SK-N-SH treated with all-trans-retinoic acid at 6 μM for 48 hours (cell line): ENCODE measurements around the gene RGS6.

Source experiments
- ATAC-seq: fragments of 200-7000 bp; cut with Tn5 transposase; 3 replicates; pipeline ENCODE4 v1.9.1; 2020; ENCODE audit warnings: mild to moderate bottlenecking, moderate library complexity
- ARNTL ChIP-seq: fragments of 450-650 bp; formaldehyde crosslinking; IDR thresholded peaks from 2 replicates; pipeline ENCODE4 v1.5.0; 2020; ENCODE audit warnings: low read depth, mild to moderate bottlenecking, moderate library complexity, borderline replicate concordance
- BACH2 ChIP-seq: fragments of 250-450 bp; sonication (Bioruptor Pico); IDR thresholded peaks from 2 replicates; pipeline ENCODE4 v1.9.0; 2021; ENCODE audit warnings: mild to moderate bottlenecking, borderline replicate concordance
- CSDC2 ChIP-seq: fragments of 250-450 bp; sonication (Bioruptor Pico); IDR thresholded peaks from 2 replicates; pipeline ENCODE4 v1.5.0; 2020; ENCODE audit warnings: mild to moderate bottlenecking, moderate library complexity
- ESRRG ChIP-seq: fragments of 250-450 bp; sonication (Bioruptor Pico); IDR thresholded peaks from 2 replicates; pipeline ENCODE4 v1.6.1; 2021; ENCODE audit warnings: mild to moderate bottlenecking
- GLIS3 ChIP-seq: fragments of 250-450 bp; sonication (Bioruptor Pico); IDR thresholded peaks from 2 replicates; pipeline ENCODE4 v1.5.0; 2020; ENCODE audit warnings: mild to moderate bottlenecking, moderate library complexity
- ISL1 ChIP-seq: fragments of 250-450 bp; sonication (Bioruptor Pico); IDR thresholded peaks from 2 replicates; pipeline ENCODE4 v2.1.2; 2022; ENCODE audit warnings: mild to moderate bottlenecking, moderate library complexity
- OSR1 ChIP-seq: fragments of 250-450 bp; sonication (Bioruptor Pico); IDR thresholded peaks from 2 replicates; pipeline ENCODE4 v1.8.0; 2022; ENCODE audit warnings: moderate library complexity, mild to moderate bottlenecking, inconsistent platforms
- PPARA ChIP-seq: fragments of 250-450 bp; sonication (Bioruptor Pico); IDR thresholded peaks from 2 replicates; pipeline ENCODE4 v1.5.0; 2020; ENCODE audit warnings: mild to moderate bottlenecking, borderline replicate concordance
- RARB ChIP-seq: fragments of 250-450 bp; sonication (Bioruptor Pico); IDR thresholded peaks from 2 replicates; pipeline ENCODE4 v1.8.0; 2021; ENCODE audit warnings: mild to moderate bottlenecking, moderate library complexity
- SNAI2 ChIP-seq: fragments of 250-450 bp; sonication (Bioruptor Pico); IDR thresholded peaks from 2 replicates; pipeline ENCODE4 v1.5.0; 2020; ENCODE audit warnings: mild to moderate bottlenecking, moderate library complexity
- TCF4 ChIP-seq: fragments of 250-450 bp; sonication (Bioruptor Pico); IDR thresholded peaks from 2 replicates; pipeline ENCODE4 v1.8.0; 2021; ENCODE audit warnings: mild to moderate bottlenecking, moderate library complexity, borderline replicate concordance
- TOX ChIP-seq: fragments of 250-450 bp; sonication (Bioruptor Pico); IDR thresholded peaks from 2 replicates; pipeline ENCODE4 v1.8.0; 2021; ENCODE audit warnings: mild to moderate bottlenecking, moderate library complexity, borderline replicate concordance
- ZC3H10 ChIP-seq: fragments of 250-450 bp; sonication (Bioruptor Pico); IDR thresholded peaks from 2 replicates; pipeline ENCODE4 v1.5.1; 2021; ENCODE audit warnings: mild to moderate bottlenecking, moderate library complexity
- ZFP3 ChIP-seq: fragments of 250-450 bp; sonication (Bioruptor Pico); IDR thresholded peaks from 2 replicates; pipeline ENCODE4 v1.5.0; 2020; ENCODE audit warnings: mild to moderate bottlenecking, moderate library complexity
- ZFP30 ChIP-seq: fragments of 450-650 bp; formaldehyde crosslinking; IDR thresholded peaks from 2 replicates; pipeline ENCODE4 v1.5.0; 2022; ENCODE audit warnings: mild to moderate bottlenecking, moderate library complexity
- ZNF565 ChIP-seq: fragments of 450-650 bp; formaldehyde crosslinking; conservative IDR thresholded peaks from 2 replicates; pipeline ENCODE4 v1.5.0; 2020; ENCODE audit warnings: low read depth, mild to moderate bottlenecking, moderate library complexity
- ZNF70 ChIP-seq: fragments of 450-650 bp; formaldehyde crosslinking; IDR thresholded peaks from 2 replicates; pipeline ENCODE4 v1.5.0; 2020; ENCODE audit warnings: mild to moderate bottlenecking, moderate library complexity
- ZNF8 ChIP-seq: fragments of 450-650 bp; formaldehyde crosslinking; IDR thresholded peaks from 2 replicates; pipeline ENCODE4 v1.5.0; 2020; ENCODE audit warnings: mild to moderate bottlenecking, moderate library complexity
- TF ChIP-seq, protein P1 (sequence below): fragments of 250-450 bp; sonication (Bioruptor Pico); IDR thresholded peaks from 2 replicates; pipeline ENCODE4 v1.5.1; 2021; ENCODE audit warnings: mild to moderate bottlenecking, moderate library complexity
- TF ChIP-seq, protein P2 (sequence below): fragments of 250-450 bp; sonication (Bioruptor Pico); IDR thresholded peaks from 2 replicates; pipeline ENCODE4 v1.8.0; 2020; ENCODE audit warnings: mild to moderate bottlenecking, moderate library complexity, borderline replicate concordance
- TF ChIP-seq, protein P3 (sequence below): fragments of 250-450 bp; sonication (Bioruptor Pico); IDR thresholded peaks from 2 replicates; pipeline ENCODE4 v1.5.1; 2020; ENCODE audit warnings: low read depth, mild to moderate bottlenecking, moderate library complexity
- TF ChIP-seq, protein P4 (sequence below): fragments of 250-450 bp; sonication (Bioruptor Pico); IDR thresholded peaks from 2 replicates; pipeline ENCODE4 v1.8.0; 2021; ENCODE audit warnings: low read depth, mild to moderate bottlenecking, moderate library complexity, borderline replicate concordance

Gene RGS6

DNA sequence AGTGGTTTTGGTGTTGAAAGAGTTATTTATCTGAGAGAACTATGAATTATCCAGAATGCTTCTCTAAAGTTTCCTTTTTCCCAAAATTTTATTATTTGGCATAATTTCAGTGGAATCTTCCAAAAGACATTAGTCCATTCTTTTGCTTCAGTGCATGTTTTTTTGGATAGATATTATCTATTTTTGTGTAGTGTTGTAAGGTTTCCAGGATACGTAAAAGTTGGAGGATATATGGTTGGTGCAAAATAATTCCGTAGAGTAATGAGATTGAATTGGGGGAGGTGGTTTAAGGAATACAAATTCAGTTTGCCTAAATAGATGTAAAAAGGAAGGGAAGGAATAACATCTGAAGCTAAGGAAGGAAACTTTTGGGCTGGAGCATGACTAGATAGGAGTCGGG is 186.6 kb downstream of the RGS6 start:
- ATAC-seq, result no peak
- no peak for TF ChIP-seq ZFP3 (CRISPR knock-in tag)
- no peak for TF ChIP-seq TOX
- no peak for TF ChIP-seq GLIS3 (CRISPR knock-in tag)
- TF ChIP-seq ISL1 (CRISPR knock-in tag), result no peak
- TF ChIP-seq, protein P1, sequence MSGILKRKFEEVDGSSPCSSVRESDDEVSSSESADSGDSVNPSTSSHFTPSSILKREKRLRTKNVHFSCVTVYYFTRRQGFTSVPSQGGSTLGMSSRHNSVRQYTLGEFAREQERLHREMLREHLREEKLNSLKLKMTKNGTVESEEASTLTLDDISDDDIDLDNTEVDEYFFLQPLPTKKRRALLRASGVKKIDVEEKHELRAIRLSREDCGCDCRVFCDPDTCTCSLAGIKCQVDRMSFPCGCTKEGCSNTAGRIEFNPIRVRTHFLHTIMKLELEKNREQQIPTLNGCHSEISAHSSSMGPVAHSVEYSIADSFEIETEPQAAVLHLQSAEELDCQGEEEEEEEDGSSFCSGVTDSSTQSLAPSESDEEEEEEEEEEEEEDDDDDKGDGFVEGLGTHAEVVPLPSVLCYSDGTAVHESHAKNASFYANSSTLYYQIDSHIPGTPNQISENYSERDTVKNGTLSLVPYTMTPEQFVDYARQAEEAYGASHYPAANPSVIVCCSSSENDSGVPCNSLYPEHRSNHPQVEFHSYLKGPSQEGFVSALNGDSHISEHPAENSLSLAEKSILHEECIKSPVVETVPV (CRISPR knock-in tag), result no peak

DNA sequence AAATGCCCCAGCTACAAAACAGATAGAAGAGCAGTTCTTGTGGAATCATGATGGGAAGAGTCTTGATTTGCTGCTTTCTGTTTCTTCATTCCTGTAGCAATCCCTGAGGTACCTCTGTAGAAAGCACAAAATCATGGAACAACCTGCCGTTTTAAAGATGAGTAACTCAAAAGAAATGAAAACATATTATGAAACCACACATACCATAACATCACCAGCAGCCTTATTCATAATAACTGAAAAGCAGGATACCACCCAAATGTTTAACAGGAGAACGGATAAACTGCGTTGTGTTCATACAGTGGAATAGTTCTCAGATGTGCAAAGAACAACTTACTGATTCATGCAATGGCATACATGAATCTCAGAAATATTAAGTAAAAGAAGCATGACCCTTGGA is 188.1 kb downstream of the RGS6 start:
- no peak for ATAC-seq
- no peak for TF ChIP-seq ZFP30
- TF ChIP-seq, protein P2, sequence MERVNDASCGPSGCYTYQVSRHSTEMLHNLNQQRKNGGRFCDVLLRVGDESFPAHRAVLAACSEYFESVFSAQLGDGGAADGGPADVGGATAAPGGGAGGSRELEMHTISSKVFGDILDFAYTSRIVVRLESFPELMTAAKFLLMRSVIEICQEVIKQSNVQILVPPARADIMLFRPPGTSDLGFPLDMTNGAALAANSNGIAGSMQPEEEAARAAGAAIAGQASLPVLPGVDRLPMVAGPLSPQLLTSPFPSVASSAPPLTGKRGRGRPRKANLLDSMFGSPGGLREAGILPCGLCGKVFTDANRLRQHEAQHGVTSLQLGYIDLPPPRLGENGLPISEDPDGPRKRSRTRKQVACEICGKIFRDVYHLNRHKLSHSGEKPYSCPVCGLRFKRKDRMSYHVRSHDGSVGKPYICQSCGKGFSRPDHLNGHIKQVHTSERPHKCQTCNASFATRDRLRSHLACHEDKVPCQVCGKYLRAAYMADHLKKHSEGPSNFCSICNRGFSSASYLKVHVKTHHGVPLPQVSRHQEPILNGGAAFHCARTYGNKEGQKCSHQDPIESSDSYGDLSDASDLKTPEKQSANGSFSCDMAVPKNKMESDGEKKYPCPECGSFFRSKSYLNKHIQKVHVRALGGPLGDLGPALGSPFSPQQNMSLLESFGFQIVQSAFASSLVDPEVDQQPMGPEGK (CRISPR knock-in tag), result no peak
- no peak for TF ChIP-seq ZNF565 (CRISPR knock-in tag)
- no peak for TF ChIP-seq ZC3H10
- TF ChIP-seq ZFP3 (CRISPR knock-in tag), result no peak
- no peak for TF ChIP-seq CSDC2 (CRISPR knock-in tag)
- no peak for TF ChIP-seq RARB (CRISPR knock-in tag)
- TF ChIP-seq, all 23 proteins: peak for 0

DNA sequence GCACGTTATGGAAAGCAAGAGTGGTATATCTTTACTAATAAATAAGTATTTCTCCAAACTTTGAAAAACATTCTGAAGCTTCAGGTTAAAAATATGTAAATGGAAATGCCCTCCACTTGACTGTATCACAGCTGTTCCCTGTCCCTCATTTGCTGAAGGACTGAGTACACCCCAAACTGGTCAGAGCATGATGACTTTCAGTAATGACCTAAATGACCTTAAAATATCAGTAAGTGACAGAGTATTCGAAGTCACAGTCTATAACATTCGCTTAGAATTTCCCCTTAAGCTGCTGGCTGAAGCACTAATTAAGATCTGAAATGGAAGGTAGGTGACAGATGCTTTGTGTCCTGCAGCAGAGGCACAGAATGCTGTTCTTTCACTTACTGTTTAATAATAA is 191.5 kb downstream of the RGS6 start:
- ATAC-seq, result no peak
- TF ChIP-seq ARNTL (CRISPR knock-in tag) (no peak), ZFP3 (CRISPR knock-in tag) (no peak), RARB (CRISPR knock-in tag) (no peak), BACH2 (no peak), ZNF70 (CRISPR knock-in tag) (no peak), TOX (no peak), ZNF8 (CRISPR knock-in tag) (no peak), PPARA (CRISPR knock-in tag) (no peak), TCF4 (no peak), ZFP30 (no peak), ZNF565 (CRISPR knock-in tag) (no peak), OSR1 (no peak)

DNA sequence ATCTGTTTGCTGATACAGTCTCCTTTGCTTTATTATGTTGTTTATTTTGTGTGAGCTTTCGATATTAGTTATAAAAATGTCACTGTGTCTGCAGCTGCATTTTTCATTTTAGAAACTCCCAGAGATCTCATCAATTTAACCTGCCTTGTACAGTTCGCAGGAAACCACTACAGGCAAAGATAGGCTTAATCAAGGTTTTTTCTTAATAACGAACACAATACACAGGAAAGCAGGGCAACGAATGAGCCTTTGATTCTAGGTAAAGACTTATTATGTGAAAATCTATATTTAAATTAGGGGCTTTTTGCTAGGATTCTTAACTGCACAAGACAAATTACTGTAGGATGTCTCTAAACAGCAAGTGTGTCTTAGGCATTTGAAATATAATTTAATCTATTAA is 191.9 kb downstream of the RGS6 start:
- ATAC-seq, result no peak
- TF ChIP-seq, protein P3, sequence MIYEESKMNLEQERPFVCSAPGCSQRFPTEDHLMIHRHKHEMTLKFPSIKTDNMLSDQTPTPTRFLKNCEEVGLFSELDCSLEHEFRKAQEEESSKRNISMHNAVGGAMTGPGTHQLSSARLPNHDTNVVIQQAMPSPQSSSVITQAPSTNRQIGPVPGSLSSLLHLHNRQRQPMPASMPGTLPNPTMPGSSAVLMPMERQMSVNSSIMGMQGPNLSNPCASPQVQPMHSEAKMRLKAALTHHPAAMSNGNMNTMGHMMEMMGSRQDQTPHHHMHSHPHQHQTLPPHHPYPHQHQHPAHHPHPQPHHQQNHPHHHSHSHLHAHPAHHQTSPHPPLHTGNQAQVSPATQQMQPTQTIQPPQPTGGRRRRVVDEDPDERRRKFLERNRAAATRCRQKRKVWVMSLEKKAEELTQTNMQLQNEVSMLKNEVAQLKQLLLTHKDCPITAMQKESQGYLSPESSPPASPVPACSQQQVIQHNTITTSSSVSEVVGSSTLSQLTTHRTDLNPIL (CRISPR knock-in tag), result no peak
- TF ChIP-seq GLIS3 (CRISPR knock-in tag), result no peak

DNA sequence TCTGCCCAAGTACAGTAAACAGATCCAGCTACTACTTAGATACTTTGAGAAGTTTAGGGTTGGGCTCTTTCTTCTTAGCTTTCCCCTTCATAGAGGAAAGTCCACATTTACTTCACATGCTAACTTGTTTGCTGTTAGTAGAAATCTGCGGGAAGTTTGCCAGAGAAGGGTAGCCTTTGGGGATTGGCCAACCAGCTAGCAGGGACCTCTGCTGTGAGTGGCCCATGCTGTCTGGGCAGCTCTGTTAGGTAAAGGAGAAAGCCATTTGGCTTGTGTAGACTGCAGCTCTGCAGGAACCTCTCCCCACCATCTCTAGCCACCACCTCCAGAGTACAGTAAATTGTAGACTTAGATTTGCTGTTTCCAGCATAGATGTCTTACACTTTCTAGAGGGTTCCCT is 193.9 kb downstream of the RGS6 start:
- TF ChIP-seq ARNTL (CRISPR knock-in tag) (no peak), ZNF565 (CRISPR knock-in tag) (no peak), ZNF70 (CRISPR knock-in tag) (no peak), GLIS3 (CRISPR knock-in tag) (no peak)
- TF ChIP-seq, all 23 proteins: peak for 0
- no peak for ATAC-seq

DNA sequence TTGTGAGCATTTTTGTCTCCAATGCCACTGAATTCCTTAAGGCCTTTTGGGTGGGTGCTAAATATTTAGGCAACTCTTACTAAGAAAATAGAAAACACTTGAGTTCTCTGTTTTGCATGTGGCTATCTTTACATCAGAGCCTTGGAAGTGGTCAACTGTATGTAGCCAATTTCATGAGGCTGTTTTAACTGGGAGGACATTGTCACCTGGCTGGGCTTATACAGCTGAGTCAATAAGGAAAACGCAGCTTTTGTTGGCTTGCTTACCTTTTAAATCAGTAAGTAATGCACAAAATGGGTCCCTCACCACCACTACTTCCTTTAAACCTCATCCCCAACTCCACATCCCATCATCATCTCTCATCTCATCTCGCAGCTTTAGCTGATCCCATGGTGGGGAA is 194.3 kb downstream of the RGS6 start:
- no peak for ATAC-seq
- TF ChIP-seq CSDC2 (CRISPR knock-in tag) (no peak), ZNF8 (CRISPR knock-in tag) (no peak), ZFP3 (CRISPR knock-in tag) (no peak), TCF4 (no peak), BACH2 (no peak), GLIS3 (CRISPR knock-in tag) (no peak), SNAI2 (no peak), ESRRG (CRISPR knock-in tag) (no peak), ISL1 (CRISPR knock-in tag) (no peak), OSR1 (no peak), ZC3H10 (no peak), RARB (CRISPR knock-in tag) (no peak)
- TF ChIP-seq, protein P2 (CRISPR knock-in tag), result no peak
- TF ChIP-seq, protein P1 (CRISPR knock-in tag), result no peak
- TF ChIP-seq, protein P4, sequence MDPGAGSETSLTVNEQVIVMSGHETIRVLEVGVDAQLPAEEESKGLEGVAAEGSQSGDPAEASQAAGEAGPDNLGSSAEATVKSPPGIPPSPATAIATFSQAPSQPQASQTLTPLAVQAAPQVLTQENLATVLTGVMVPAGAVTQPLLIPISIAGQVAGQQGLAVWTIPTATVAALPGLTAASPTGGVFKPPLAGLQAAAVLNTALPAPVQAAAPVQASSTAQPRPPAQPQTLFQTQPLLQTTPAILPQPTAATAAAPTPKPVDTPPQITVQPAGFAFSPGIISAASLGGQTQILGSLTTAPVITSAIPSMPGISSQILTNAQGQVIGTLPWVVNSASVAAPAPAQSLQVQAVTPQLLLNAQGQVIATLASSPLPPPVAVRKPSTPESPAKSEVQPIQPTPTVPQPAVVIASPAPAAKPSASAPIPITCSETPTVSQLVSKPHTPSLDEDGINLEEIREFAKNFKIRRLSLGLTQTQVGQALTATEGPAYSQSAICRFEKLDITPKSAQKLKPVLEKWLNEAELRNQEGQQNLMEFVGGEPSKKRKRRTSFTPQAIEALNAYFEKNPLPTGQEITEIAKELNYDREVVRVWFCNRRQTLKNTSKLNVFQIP (CRISPR knock-in tag), result no peak
